NOMO-1 treated with dmso at 0.1 percent for 144 hours (cell line): Measurements from ENCODE around the gene ZBTB26.

ENCODE experiments used
- DNase-seq: peaks from one replicate; lab custom pipeline; 2025; ENCODE audit not compliant: unreplicated experiment; lab: John Stamatoyannopoulos, UW

The ZBTB26 gene, protein sequence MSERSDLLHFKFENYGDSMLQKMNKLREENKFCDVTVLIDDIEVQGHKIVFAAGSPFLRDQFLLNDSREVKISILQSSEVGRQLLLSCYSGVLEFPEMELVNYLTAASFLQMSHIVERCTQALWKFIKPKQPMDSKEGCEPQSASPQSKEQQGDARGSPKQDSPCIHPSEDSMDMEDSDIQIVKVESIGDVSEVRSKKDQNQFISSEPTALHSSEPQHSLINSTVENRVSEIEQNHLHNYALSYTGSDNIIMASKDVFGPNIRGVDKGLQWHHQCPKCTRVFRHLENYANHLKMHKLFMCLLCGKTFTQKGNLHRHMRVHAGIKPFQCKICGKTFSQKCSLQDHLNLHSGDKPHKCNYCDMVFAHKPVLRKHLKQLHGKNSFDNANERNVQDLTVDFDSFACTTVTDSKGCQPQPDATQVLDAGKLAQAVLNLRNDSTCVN

DNA sequence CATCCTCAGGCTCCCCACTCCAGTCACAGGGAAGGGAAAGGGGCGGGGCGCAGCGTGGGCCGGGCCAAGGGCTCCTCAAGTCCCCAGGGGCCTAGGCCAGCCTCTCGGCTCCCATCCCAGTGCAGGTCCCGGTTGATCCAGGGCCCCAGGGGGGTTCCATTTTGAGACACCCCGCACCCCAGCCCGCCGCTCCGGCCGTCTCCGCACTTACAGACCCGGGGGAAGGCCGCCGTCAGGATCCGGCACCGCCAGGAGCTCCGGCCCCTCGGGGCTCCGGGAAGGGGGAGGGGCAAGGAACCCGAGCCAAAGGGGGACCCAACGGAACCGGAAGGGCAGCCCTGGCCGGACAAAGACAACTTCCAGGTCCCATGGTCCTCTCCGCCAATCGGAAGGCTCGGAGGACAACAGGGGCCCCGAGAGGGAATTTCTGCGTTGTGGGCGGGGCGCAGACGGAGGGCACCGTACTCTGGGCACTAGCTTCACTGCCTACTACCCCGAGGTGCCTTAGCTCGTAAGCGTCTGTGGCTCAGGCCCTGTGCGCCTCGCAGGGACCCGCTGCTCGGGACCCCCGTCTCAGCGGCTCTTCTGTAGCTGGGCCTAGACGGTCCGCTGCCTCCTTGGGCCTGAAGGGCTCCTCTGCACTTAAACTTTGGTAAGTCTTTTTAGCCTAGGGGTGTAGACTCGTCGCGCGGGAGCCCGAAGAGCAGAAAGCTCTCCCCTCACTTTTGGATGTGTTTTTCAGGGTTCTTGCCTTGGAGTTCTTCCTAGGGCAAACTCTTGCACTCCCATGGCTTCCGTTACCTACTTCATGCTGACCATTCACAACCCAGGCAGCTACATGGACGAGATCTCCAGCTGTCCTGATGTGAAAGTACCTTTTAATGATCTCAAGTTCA, at the start of gene ZBTB26:
TSS of gene ZBTB26 (minus strand) at position 287 of the 896 bp plus-strand sequence. CDS start 11,578 bp downstream, outside the sequence.
- DNase-seq = peak; percentile 87

DNA sequence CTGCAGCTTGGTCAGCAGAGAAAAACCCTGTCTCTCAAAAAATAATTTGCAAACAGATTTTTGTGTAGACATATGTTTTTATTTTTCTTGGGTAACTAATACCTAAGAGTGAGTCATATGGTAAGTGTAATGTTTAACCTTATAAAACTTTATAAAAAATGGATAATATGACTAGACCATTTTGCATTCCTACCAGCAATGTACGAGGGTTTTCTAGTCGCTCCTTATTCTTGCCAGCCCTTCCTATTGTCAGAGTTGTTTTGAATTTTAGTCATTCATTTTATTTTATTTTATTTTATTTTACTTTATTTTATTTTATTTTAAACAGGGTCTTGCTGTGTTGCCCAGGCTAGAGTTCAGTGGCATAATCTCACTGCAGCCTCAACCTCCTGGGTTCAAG, 47.3 kb upstream of the ZBTB26 start:
- DNase-seq = no peak

DNA sequence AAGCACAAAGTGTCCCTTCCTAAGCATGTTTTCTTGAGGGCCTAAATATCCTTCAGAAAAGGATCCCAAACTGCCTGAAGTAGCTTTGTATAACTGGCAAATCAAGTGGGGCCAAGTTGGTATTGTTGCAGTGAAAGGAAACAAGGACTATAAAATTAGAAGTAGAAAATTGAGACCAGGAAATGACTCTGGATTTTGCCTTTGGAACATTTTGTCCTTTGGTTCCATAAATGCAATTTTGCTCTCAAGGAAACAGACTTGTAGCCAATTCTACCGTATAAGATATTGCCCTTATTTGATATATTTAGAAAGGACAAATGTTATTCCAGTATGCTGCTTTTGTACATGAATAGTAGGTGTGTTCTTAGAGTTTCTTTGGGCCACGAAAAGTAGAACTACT, 43.9 kb upstream of the ZBTB26 start:
- no peak for DNase-seq

DNA sequence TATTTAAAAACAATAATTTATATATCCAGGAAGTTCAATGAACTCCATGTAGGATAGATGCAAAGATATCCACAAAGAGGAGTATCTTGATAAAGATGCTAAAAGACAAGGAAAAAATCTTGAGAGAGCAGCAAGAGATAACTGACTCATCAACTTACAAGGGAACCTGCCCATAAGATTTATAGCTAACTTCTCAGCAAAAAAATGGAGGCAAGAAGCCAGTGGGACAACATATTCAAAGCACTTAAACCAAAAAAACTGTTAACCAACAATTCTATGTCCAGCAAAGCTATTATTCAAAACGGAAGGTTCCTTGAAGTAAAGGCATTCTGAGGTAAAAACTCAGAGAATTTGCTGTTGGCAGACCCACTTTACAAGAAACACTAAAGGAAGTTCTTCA, 29.8 kb upstream of the ZBTB26 start:
- no peak for DNase-seq

DNA sequence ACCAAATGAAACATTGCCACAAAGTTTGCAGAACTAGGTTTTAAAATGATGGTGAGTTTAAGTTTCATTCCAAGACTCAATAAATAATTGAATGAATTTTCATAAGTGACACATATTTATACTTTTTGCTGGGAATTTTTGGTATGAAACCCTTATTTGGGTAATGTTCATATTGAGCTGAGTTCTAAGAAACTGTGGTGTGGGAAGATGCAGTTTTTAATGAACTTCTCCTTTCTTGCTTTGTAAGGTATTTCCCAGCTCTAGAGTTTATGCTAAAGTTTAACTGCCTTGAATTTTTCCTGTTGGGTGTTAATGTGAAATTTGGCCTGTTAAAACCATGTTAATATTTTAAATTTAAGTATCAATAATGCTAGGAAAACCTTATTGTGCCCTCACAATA, 24.6 kb upstream of the ZBTB26 start:
- no peak for DNase-seq

DNA sequence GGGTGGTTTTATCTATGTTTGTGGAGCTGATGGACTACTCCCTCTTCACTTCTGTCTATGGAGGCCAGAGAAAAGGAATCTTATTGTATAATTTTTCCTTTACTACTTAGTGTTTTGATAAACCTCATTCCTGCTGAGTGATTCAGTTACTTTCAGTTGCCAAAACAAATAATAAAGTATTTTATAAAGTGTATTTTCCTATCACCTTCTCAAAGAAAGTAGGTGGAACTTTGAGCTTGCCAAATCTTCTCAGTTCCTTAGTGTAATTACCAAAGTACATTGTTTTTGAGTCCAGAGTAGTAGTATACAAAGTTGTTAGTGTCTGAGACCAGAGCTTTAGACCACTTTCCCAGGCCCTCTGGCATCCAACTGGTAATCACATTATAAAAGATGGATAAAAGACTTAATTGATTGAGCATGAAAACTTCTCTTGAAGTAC, 23.0 kb upstream of the ZBTB26 start:
- no peak for DNase-seq

DNA sequence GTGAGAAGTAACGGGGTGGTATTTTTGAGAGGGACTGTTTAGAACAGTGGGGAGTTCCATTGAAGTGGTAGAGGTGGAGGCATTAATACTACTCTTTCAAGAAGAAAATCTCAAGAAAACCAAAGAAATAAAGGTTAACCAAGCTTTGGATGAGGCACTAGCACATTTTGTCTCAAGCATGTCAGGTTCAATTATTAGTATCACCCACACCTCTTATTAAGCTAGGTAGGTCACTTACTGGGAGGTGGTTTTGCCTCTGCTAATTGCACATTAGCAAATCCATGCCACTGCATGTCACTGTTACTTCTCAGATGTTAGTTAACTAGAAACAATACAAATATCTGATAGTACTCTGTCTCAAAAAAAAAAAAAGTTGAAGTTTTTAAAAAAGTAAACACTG, 19.7 kb upstream of the ZBTB26 start:
- no peak for DNase-seq

DNA sequence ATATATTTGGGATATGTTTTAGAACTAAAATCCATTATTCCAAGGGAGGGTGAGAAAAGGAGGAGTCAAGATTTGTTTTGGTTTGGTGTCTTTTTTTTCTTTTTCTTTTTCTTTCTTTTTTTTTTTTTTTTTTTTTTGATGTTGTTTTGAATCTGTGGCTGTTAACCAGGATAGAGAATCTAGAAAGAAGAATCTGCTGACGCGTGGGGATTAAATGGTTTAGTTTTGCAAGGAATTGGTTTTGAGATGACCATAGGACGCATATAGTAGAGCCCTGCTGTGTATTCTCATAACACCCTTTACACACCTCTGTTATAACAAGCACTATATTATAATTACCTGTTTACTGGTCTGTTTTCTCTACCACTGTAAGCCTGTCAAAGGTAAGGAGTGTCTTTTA, 19.0 kb upstream of the ZBTB26 start:
- DNase-seq = no peak

DNA sequence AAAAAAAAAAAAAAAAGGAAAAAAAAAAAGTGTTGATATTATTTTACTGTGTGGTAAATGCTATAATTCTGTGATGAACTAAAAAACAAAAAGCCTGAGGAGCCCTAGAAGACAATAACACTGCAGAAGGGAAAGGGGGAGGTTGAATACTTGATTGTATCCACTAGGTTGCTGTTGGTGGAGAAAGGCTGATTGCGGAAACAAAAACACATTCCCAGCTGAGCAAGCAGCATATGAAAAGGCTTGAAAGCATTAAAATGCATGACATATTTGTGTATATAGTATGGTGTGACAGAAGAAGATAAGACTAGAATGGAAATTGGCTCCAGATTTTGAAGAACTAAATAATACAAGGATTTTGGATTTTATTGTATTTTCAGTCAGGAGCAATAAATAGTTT, 18.4 kb upstream of the ZBTB26 start:
- no peak for DNase-seq

DNA sequence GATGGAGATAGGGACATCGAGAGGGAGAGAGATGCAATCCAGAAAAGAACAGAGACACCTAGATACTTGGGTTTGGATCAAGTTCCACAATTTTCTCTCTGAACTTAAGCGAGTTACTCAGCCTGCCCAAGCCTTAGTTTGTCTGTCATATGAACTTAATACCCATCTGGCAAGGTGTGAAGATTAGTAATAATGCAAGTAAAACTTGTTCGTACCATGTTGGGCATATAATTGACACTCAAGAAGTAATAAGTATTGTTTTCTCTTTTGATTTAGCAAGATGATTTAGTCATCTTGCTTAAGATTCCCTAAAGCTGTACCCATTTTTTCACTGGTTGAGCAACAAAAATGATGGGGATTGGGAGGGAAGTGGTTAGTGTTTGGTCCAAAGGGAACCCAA, 17.0 kb upstream of the ZBTB26 start:
- no peak for DNase-seq

DNA sequence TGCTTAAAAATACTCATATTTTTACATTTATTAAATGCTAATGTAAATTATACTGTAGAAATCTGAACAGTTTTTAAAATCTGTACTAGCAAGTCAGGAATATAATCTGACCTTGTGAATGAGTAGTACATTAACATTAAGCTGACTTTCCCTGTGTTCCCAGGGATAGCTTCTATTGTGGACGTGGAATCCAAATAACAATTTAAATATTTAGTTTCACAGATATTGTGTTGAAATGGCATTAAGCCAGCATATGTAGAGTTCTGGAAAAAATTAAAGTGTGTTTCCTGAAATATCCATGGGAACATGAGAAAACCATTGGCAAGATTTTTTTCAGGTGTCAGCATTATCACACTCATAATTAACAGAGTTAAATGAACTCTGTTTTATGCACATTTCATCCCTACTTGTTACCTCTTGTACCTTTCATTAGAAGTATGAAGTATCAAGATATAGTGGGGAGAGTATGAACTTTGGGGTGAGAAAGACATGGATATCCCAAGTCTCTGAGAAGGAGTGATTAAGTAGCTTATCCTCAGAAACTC, 15.2 kb upstream of the ZBTB26 start:
- DNase-seq = no peak

DNA sequence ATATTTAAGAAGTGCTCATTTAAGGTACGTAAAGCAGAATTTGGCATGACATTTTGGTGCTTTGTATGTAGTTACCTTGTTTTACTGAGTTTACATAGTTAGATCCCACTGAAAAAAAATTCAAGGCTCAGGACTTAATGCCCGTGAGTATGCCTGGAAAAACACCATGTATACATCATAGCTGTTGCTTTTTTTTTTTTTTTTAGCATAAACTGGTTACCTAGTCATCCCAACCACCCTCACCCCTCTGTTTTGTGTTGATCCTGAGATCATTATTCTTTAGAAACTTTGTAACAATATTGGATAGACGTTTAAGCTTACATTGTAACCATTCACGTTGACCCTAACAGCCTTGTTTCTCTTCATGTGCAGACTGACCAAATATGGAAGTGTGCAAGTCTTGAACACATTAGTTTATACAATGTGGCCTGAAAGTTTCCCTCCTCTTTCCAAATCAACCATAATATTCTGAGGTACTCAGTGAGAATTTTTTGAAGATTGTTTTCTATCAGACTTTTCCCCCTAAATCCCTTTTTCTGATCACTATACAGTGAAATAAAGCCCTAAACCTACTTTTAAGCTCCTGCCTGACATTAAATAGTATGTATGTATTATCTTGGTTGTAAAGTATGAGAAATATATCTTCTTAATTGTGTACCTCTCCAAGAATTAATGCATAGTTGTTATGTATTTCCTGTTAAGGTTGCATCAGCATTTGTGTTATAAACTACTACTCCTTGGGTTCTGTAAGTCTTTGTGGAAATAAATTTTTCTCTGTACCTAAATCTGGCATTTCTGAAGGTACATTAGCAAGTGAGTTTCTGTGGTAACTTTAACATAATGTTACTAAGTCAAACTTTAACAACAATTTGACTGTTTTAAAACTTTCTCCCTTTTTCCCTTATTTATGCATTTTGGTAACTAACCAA, 13.9 kb upstream of the ZBTB26 start:
- DNase-seq = no peak

DNA sequence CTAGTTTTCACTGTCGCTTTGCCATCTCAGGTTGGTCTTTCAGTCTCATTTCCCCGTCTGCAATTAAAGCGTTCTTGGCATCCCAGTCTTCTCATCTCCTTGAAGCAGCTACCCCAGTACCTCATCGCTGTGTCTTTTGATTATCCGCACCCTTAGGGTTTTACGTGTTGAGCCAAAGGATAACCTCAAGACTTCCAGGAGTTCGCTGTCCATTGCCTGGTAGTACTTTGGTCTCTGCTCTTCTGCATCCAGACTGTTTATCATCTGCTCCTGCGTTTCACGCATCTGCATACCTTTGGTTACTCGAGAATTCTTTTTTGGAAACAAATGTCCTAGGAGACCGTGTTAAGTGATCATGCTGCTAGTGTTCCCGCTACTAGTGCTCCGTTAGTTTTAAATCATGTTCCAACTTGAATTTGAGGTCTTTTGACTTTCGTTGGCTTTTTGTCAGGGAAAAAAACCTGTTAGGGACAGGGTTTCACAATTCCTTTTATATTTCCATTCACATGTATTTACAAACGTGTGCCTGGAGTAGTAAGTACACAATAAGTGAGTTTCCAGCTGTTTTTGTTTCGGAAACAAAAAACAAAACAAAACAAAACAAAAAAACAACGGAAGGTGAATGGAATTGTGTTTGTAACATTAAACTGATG, 10.4 kb upstream of the ZBTB26 start:
- no peak for DNase-seq

DNA sequence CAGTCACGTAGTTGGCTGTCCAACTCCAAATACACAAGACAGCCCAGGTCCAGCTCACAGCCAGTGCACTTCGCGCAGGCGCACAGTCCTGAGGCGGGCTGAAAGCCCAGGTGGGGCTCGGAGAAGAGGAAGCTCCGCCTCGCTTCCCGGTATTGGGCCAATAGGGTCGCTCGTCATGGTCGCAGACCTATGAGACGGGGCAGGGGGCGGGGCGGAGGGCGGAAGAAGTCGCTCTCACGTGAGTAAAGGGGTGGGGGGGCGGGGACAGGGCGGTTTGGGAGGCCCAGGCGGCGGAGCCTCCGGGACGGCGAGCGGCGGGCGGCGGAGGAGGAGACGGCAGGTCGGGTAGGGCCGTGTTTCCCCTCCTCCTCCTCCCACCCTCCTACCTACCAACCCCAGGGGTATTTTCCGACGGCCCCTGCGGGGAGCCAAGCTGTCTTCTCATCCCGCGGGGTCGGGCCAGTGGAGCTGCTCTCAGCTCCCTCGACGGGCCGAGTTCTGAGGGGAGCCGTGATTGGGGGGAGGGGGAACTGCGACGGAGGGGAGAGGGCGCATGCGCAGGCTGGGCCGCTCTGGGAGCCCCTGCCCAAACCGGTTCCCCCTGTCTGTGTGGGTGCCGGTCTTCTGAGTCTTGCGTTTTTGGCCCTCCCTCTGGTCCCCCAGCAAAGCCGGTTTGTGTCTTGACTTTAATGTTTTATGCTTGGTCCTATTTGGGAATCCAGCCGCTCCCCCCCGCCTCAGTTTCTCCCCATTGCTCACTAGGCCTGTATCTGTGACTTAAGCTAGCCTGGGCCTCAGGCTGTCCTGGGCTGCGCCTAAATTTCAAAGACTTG, 9.7 kb upstream of the ZBTB26 start, which contains the start of gene RABGAP1:
TSS of gene RABGAP1 (plus strand) at position 272 of the 833 bp plus-strand sequence. CDS start 16,040 bp downstream, outside the sequence.
- peak; percentile 92 for DNase-seq

DNA sequence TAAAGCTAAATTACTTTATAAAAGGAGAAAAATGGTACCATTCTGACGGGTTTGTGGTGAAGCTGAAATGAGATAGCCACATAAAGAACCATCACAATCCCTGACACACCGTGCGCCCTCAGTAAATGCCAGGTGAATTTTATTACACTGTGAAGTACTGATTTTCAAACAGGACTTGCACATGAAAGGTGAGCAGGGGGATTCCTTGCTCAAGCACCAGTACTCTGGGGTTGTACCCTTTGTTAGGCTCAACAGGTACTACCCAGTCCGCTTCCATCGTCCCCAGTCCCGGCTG, 9.1 kb upstream of the ZBTB26 start:
- no peak for DNase-seq

DNA sequence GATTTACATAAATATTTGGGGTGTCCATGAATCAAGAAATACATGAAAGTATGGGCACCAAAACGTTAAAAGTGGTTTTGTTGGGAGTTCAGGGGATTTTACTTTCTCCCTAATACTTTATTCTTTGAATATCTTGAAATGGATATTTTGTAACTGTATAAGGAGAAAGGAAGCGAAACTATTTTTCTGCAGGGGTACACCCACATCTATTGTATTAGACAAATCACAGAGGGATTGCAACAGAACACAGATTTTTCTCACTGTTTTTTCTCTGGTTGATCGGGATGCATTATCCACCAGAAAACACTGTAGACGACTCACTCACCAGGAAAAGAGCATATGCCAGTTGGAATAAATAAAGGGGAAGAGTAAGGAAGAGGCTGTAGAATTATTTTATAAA, 8.3 kb upstream of the ZBTB26 start:
- DNase-seq = no peak

DNA sequence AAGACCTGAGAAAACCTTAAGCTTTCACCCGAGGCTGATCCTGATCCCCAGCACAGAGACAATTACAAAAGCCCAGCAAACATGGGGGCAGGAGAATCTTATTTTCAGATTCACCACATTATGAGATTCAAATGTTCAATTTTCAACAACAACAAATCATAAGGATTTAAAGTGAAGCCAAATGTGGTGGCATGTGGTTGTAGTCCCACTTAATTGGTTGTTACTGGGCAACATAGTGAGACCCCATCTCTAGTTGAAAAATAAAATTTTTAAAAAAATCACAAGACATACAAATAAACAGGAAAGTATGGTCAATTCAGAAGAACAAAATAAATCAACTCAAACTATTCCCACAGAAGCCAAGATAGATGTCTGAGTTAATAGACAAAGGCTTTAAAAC, 5.6 kb upstream of the ZBTB26 start:
- no peak for DNase-seq

DNA sequence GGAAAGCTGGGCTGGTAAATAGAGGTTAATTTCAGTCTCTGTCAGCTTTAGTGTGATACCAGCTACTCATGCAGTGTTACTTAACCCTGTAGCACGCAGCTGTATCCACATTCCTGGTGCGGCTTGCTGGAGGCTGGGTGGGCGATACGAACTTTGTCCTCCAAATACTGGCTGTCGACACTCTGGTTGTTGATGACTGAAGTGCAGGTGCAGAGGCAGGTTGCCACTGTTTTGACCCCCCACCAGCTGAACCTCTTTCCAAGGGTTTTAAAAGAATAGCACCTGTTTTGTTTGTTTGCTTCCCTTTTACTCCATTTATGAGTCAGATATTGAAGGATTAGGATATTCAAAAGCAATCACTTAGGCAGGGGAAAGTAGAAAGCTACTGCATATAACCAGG, 5.2 kb upstream of the ZBTB26 start:
- no peak for DNase-seq

DNA sequence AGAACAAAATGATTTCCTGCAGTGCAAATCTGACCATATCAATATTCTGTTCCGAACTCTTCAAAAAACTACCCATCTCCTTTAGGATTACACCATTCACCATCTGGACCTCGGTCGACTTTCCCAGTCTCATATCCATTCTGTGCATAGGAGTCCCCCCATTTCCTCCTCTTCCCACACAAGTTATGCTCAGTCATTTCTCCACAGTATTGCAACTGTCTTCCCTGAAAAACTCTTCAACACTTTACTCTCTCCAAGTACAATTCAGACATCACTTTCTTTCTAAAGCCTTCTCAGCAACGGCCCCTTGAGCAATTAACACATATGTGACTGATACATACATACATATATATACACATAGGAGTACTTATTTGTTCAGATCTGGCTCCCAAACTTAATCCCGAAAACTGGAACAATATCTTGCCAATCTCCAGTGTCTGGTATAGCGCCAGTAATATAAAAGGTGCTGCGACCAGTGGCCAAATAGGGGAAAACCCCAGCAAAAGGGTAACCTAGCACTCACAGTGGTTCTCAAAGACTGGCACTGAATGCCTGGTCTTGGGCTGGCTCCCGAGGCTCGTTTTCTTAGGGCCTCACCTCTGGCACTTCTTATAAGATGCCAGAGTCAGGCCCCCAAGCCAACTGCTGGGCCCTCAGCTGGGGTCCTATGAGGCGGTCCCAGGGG, 629 bp downstream of the ZBTB26 start:
- DNase-seq = no peak
